ENCODE results near the gene PELI1. TPM values are rescaled to one million over a fixed set of nuclear protein-coding genes. Genes with fewer than 3 reads are reported as not detected.
A peak's percentile ranks its signal among the peaks of the same experiment; 100 is the strongest.
"Not testable (repeated sequence)": the region's sequence is repeated elsewhere in the genome, so short reads cannot be mapped to it uniquely, and the experiment has no call there.

PELI1 gene
- total RNA-seq, 3 donors from 2014 or later, result 31.8 to 51.7 (median 40.6) TPM

DNA sequence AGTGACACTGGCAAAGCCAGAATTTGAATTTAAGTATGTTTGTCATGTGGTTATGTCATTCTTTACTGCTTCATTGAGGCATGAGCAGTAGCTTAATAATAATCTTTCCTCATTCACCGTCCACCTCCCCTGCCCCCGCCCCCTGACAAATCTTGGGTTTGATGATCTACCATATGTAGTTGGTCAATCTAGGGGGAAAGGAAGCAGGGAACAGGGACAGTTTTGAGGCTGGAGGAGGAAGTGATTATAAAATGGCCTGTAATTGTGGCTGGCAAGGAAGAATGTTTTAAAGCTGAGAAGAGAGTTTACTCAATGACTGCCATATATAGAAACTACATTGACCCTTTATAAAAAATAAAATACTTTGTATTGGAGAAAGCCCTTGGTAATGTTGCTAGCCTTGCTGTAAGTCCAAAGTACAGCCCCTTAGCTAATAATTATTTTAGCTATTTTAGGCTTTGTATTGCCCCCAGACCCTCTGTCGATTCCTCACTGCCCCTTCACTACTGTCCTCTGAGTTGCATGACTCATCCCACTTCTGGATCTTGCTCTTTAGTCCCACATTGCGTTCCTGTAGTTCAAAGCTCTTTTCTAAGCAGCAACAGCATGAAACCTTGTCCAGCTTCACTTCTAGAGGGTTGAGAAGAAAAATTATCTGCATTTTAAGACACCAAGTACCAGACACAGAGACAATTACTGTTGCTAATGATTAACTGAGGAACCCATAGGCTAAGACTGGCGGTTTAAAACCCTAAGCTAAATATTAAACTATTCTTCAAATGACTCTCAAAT is 38.4 kb downstream of the PELI1 start:
- Histone ChIP-seq H3K27ac (peak overlapping the region; percentile 30 to 40), H3K27me3 (no peaks in the 10 kb centered on the region), H3K9me3 (no peaks in the 10 kb centered on the region), H3K36me3 (no peaks in the 10 kb centered on the region), H3K4me3 (no peak overlapping the region), H3K4me1 (peaks cover 0 to 7% of the 10 kb centered on the region in 2 donors)
- intact Hi-C loops (cut with DNase I; ENCODE audit: low total_unique reads), result no loop called here
- TF ChIP-seq POLR2AphosphoS5 (IDR thresholded peaks at IDR 0.05), result no peak
- no peak for TF ChIP-seq POLR2A (IDR thresholded peaks at IDR 0.05)
- TF ChIP-seq, protein P1, sequence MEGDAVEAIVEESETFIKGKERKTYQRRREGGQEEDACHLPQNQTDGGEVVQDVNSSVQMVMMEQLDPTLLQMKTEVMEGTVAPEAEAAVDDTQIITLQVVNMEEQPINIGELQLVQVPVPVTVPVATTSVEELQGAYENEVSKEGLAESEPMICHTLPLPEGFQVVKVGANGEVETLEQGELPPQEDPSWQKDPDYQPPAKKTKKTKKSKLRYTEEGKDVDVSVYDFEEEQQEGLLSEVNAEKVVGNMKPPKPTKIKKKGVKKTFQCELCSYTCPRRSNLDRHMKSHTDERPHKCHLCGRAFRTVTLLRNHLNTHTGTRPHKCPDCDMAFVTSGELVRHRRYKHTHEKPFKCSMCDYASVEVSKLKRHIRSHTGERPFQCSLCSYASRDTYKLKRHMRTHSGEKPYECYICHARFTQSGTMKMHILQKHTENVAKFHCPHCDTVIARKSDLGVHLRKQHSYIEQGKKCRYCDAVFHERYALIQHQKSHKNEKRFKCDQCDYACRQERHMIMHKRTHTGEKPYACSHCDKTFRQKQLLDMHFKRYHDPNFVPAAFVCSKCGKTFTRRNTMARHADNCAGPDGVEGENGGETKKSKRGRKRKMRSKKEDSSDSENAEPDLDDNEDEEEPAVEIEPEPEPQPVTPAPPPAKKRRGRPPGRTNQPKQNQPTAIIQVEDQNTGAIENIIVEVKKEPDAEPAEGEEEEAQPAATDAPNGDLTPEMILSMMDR (IDR thresholded peaks at IDR 0.05), result no peak
- DNase-seq (ENCODE audit: low spot score in 2 of 2), result no peak

DNA sequence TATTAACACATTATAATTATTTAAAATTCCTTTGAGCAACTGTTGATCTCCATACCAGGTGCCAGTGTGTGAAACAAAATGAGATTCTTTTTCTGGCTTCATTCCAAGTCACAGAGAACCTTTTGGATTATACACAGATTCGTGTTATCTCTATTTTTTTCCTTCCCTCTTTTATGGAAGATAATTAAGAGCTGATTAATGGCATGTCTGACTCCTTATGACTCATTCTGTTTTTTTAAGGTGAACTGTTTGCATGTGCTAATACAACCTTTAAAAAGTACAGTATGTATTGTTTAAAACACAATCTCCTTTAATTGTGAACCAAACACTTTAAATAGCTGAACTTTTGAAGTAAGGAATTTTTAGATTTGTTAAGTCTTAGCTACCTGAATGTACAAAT is 39.3 kb downstream of the PELI1 start:
- intact Hi-C loops (cut with DNase I; ENCODE audit: low total_unique reads), result no loop called here

DNA sequence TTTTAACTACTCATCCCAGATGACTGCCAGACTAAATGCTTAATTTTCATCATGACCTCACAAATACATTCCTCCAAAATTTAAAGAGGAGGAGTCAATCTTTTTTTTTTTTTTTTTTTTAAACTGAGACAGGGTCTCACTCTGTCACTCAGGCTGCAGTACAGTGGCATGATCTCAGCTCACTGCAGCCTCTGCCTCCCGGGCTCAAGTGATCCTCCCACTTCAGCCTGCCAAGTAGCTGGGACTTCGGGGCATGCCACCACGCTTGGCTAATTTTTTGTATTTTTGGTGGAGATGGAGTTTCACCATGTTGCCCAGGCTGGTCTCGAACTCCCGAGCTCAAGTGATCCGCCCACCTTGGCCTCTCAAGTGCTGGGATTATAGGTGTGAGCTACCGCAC is 41.5 kb downstream of the PELI1 start:
- H3K36me3 ChIP-seq; H3K27ac ChIP-seq; intact Hi-C loops (cut with DNase I; ENCODE audit: low total_unique reads): not testable (repeated sequence)

More for the DNA sequence above, 39.3 kb downstream of the PELI1 start:
- no peak overlapping the region for H3K4me3 ChIP-seq
- DNase-seq (ENCODE audit: low spot score in 2 of 2), result no peak
- TF ChIP-seq, protein P1 (IDR thresholded peaks at IDR 0.05), result no peak
- TF ChIP-seq POLR2A (IDR thresholded peaks at IDR 0.05), result no peak
- no peak for TF ChIP-seq POLR2AphosphoS5 (IDR thresholded peaks at IDR 0.05)
- H3K9me3 ChIP-seq, result no peaks in the 10 kb centered on the region
- no peaks in the 10 kb centered on the region for H3K27me3 ChIP-seq
- peaks cover 0 to 7% of the 10 kb centered on the region in 2 donors for H3K4me1 ChIP-seq
- peak overlapping the region in 1 of 2 donors; percentile 40 for H3K27ac ChIP-seq
- H3K36me3 ChIP-seq, result no peaks in the 10 kb centered on the region

DNA sequence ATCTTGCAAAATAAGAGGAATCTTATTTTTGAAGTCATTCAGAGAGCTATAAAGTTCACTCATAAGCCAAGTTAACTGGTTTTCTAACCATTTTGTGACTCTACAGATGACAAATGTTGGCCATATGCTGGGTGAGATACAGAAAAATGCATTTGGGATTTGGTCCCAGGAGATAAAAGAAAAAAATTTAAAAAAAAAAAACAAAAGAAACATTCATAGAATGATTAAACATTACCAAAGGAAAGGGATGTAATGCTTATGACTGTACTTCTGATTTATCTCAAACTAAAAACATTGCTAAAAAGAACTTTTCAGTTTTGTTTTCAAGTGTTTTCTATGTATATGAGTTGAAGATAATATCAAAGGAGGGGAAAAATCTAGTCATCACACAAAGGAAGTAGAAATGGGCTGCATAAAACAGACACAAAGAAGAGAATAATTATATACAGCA is 43.1 kb downstream of the PELI1 start:
- H3K9me3 ChIP-seq, result no peaks in the 10 kb centered on the region
- no peaks in the 10 kb centered on the region for H3K4me1 ChIP-seq
- no peak for DNase-seq (ENCODE audit: low spot score in 2 of 2)
- no peaks in the 10 kb centered on the region for H3K27me3 ChIP-seq
- TF ChIP-seq POLR2AphosphoS5 (IDR thresholded peaks at IDR 0.05), result no peak
- TF ChIP-seq, protein P1 (IDR thresholded peaks at IDR 0.05), result no peak
- no peak for TF ChIP-seq POLR2A (IDR thresholded peaks at IDR 0.05)
- H3K27ac ChIP-seq, result no peak overlapping the region
- H3K36me3 ChIP-seq, result peaks cover under 1% of the 10 kb centered on the region
- H3K4me3 ChIP-seq, result no peak overlapping the region
- intact Hi-C loops (cut with DNase I; ENCODE audit: low total_unique reads), result no loop called here

More for the DNA sequence above, 41.5 kb downstream of the PELI1 start:
- DNase-seq (ENCODE audit: low spot score in 2 of 2); H3K9me3 ChIP-seq; H3K4me1 ChIP-seq; H3K27me3 ChIP-seq; H3K4me3 ChIP-seq: not testable (repeated sequence)

DNA sequence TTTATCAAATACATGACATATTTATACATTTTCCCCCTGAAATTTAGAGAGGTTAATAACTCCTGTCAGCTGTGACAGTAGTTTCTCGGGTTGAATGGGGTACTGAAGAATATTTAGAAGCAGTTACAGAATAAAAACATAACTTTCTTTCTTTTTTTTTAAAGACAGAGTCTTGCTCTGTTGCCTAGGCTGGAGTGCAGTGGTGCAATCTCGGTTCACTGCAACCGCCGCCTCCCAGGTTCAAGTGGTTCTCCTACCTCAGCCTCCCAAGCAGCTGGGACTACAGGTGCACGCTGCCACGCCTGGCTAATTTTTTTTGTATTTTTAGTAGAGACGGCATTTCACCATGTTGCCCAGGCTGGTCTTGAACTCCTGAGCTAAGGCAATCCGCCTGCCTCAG is 43.6 kb downstream of the PELI1 start:
- H3K4me1 ChIP-seq, H3K36me3 ChIP-seq: not testable (repeated sequence)

DNA sequence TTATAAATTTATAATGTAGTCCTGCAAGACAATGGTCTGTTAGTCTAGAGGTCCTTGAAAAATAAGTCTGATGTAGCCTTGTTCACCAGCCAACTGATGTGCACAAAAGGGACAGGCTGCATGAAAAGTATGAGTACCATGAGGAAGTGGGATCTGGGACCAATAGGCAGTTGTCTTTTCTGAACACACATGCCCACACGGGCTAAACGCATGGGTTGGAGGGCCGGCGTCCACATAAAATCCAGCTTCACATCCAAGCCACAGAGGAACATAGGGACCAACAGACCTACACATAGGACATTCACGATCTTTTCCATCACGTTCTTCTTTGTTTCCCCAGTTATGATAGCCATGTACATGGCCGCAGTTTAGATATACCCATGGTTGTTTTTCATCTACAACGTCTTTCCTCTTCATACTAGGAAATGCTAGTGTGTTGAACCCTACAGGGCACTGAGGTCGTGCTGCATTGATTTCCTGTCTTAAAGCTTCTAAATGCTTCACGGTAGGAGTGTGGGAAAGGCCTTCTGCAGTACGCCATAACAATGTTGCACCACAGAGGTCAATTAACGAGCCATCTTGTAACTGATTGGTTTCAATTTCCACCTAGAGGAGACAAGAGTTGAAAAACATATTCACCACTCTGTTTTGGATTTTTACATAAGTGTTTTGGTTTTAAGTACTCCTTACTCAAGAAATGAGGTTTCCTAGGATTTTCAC is 49.4 kb downstream of the PELI1 start:
- TF ChIP-seq, protein P1 (IDR thresholded peaks at IDR 0.05), result no peak
- no peak for TF ChIP-seq POLR2A (IDR thresholded peaks at IDR 0.05)
- TF ChIP-seq POLR2AphosphoS5 (IDR thresholded peaks at IDR 0.05), result no peak
- DNase-seq (ENCODE audit: low spot score in 2 of 2), result no peak
- intact Hi-C loops (cut with DNase I; ENCODE audit: low total_unique reads), result no loop called here
- Histone ChIP-seq H3K4me1 (no peaks in the 10 kb centered on the region), H3K4me3 (no peak overlapping the region), H3K36me3 (peaks cover 14% of the 10 kb centered on the region), H3K9me3 (no peaks in the 10 kb centered on the region), H3K27me3 (no peaks in the 10 kb centered on the region), H3K27ac (no peak overlapping the region)

More for the DNA sequence above, 43.6 kb downstream of the PELI1 start:
- H3K27me3 ChIP-seq; H3K4me3 ChIP-seq; DNase-seq (ENCODE audit: low spot score in 2 of 2); H3K9me3 ChIP-seq; H3K27ac ChIP-seq; intact Hi-C loops (cut with DNase I; ENCODE audit: low total_unique reads): not testable (repeated sequence)

All from breast epithelium (tissue), 4 donors.